Right lobe of liver (tissue), 6 donors: Measurements from ENCODE around the gene LSM12. TPM values are rescaled to one million over a fixed set of nuclear protein-coding genes. Genes with fewer than 3 reads are reported as not detected.
A peak's percentile ranks its signal among the peaks of the same experiment; 100 is the strongest.
"Not testable (repeated sequence)": the region's sequence is repeated elsewhere in the genome, so short reads cannot be mapped to it uniquely, and the experiment has no call there.

ENCODE experiments used
- ATAC-seq, 4 donors: fragments of 200-7000 bp; cut with Tn5 transposase; one replicate each; pipeline ENCODE4 v1.9.1; 2020; ENCODE audit warnings: mild to moderate bottlenecking in 4 of 4, moderate library complexity in 4 of 4
- DNase-seq, 3 donors: peaks; one replicate each; pipeline ENCODE4 v3.0.0-alpha.2; 2020
- H3K27ac ChIP-seq, 3 donors: fragments of 200-600 bp; one replicate each; pipeline ENCODE4 v1.8.0; 2022
- H3K27me3 ChIP-seq, 2 donors: fragments of 200-600 bp; one replicate each; pipeline ENCODE4 v1.8.0; 2022
- H3K36me3 ChIP-seq, 4 donors: fragments of 200-600 bp; sonication (generic) in 1 of 4; one replicate each; pipeline versions ENCODE4 v1.5.1 to v1.8.0; 2017 to 2022; ENCODE audit warnings: control low read depth in 1 of 4
- H3K4me1 ChIP-seq, 4 donors: fragments of 200-600 bp; sonication (generic) in 1 of 4; one replicate each; pipeline versions ENCODE4 v1.5.1 to v1.8.0; 2017 to 2022; ENCODE audit warnings: control low read depth in 1 of 4
- H3K4me3 ChIP-seq, 3 donors: fragments of 200-600 bp; one replicate each; pipeline ENCODE4 v1.8.0; 2022
- H3K9me3 ChIP-seq, 4 donors: fragments of 200-600 bp; sonication (generic) in 1 of 4; one replicate each; pipeline versions ENCODE4 v1.5.1 to v1.8.0; 2017 to 2022; ENCODE audit warnings: control low read depth in 1 of 4
- CTCF ChIP-seq, 4 donors: fragments of 200-600 bp in 3 of 4; fragments of 450-650 bp in 1 of 4; IDR thresholded peaks; one replicate each; pipeline versions ENCODE4 v1.5.1 to v1.8.0; 2016 to 2022; ENCODE audit warnings: antibody characterized with exemption in 4 of 4, mild to moderate bottlenecking in 2 of 4
- POLR2A ChIP-seq: fragments of 450-650 bp; IDR thresholded peaks from one replicate; pipeline ENCODE4 v1.6.1; 2017; ENCODE audit warnings: antibody characterized with exemption, mild to moderate bottlenecking
- WGBS: methylation state at CpG from one replicate; pipeline ENCODE4 v1.1.6; 2018; ENCODE audit warnings: low coverage, low lambda C conversion rate; ENCODE audit not compliant: insufficient coverage; ENCODE audit errors: missing lambda C conversion rate; 5-methylcytosine and 5-hydroxymethylcytosine counted together
- intact Hi-C, 2 donors: fragments of 100-400 bp; cut with DNase I; formaldehyde crosslinking; loops; one replicate each; pipeline versions ENCODE4 v1.11.2 to v1.14.1; 2022
- total RNA-seq, 6 experiments: library from RNA; depleted of rRNA in 2 of 6; stranded (reverse); fragments of >200 nt in 2 of 6; fragmentation: NEBNext Ultra II Directional in 3 of 6; extraction: Animal tissue kit (Norgen Biotek cat#: 25700) in 3 of 6; gene quantifications; one replicate each; pipeline versions ENCODE4 v1.1.0 to v1.2.4, GENCODE V29; 2016 to 2023
- donor health status: DM: no; HTN: yes; CAD: no.
- donor health status: DM: no; HTN: no; CAD: no.
- donor health status: DM: no; HTN: no; CAD: no.
- donor health status: DM: no; HTN: yes; CAD: no.
- donor health status: DM: no; HTN: yes; CAD: no.

LSM12 gene
- total RNA-seq, 6 experiments from 2014 or later: 24.2 to 30.6 (median 29.4) TPM

GRCh38 chr17:44024853-44025252 is 41.6 kb downstream of the LSM12 start:
- Histone ChIP-seq H3K4me3 (no peak overlapping the region), H3K36me3 (no peaks in the 10 kb centered on the region), H3K4me1 (peaks cover 0 to 18% (median 5%) of the 10 kb centered on the region in 4 donors), H3K27ac (no peak overlapping the region), H3K9me3 (no peaks in the 10 kb centered on the region), H3K27me3 (no peaks in the 10 kb centered on the region)
- DNase-seq (no peak), ATAC-seq (no peak)
- 100% methylated on average over 2 of the region's 4 CpGs for WGBS
- intact Hi-C loops: no loop called here
- no peak for TF ChIP-seq POLR2A
- no peak for TF ChIP-seq CTCF (IDR thresholded peaks at IDR 0.05)

- peak overlapping the region in 1 of 3 donors; percentile 25 for H3K27ac ChIP-seq
- no peaks in the 10 kb centered on the region for H3K36me3 ChIP-seq
- H3K9me3 ChIP-seq: no peaks in the 10 kb centered on the region
- DNase-seq (no peak), ATAC-seq (peak in 3 of 4 donors; percentile 15 to 24 (median 17))
- no peak overlapping the region for H3K4me3 ChIP-seq
- no CpG with 5 or more reads among the region's 6 CpGs for WGBS
- H3K4me1 ChIP-seq: peaks cover 0 to 18% (median 5%) of the 10 kb centered on the region in 4 donors
- TF ChIP-seq CTCF (IDR thresholded peaks at IDR 0.05) (no peak), POLR2A (no peak)
- H3K27me3 ChIP-seq: no peaks in the 10 kb centered on the region
- intact Hi-C loops: no loop called here
These were observed 42.2 kb downstream of the LSM12 start for GRCh38 chr17:44024271-44024663.

GRCh38 chr17:44023545-44024270 is 42.8 kb downstream of the LSM12 start:
- no peak overlapping the region for H3K4me3 ChIP-seq
- 90% methylated on average over 12 of the region's 22 CpGs for WGBS
- no peaks in the 10 kb centered on the region for H3K27me3 ChIP-seq
- intact Hi-C loops: no loop called here
- no peaks in the 10 kb centered on the region for H3K36me3 ChIP-seq
- ATAC-seq (peak; percentile 43 to 80 (median 67)), DNase-seq (peak in 1 of 3 donors; percentile 60)
- no peaks in the 10 kb centered on the region for H3K9me3 ChIP-seq
- TF ChIP-seq CTCF (IDR thresholded peaks at IDR 0.05) (no peak), POLR2A (no peak)
- peaks cover 0 to 18% (median 5%) of the 10 kb centered on the region in 4 donors for H3K4me1 ChIP-seq
- H3K27ac ChIP-seq: peak overlapping the region in 1 of 3 donors; percentile 25

GRCh38 chr17:44022246-44022645 is 44.2 kb downstream of the LSM12 start:
- H3K27me3 ChIP-seq: no peaks in the 10 kb centered on the region
- H3K27ac ChIP-seq: no peak overlapping the region
- peaks cover 0 to 18% (median 5%) of the 10 kb centered on the region in 4 donors for H3K4me1 ChIP-seq
- WGBS: 90% methylated on average over 2 of the region's 2 CpGs
- DNase-seq: no peak
- H3K4me3 ChIP-seq: no peak overlapping the region
- no peak for ATAC-seq
- no peaks in the 10 kb centered on the region for H3K9me3 ChIP-seq
- no peaks in the 10 kb centered on the region for H3K36me3 ChIP-seq
- TF ChIP-seq CTCF (IDR thresholded peaks at IDR 0.05): no peak
- no peak for TF ChIP-seq POLR2A
- intact Hi-C loops: no loop called here

- peaks cover 0 to 18% (median 5%) of the 10 kb centered on the region in 4 donors for H3K4me1 ChIP-seq
- H3K9me3 ChIP-seq, ATAC-seq, intact Hi-C loops, DNase-seq, H3K27me3 ChIP-seq, H3K4me3 ChIP-seq, H3K36me3 ChIP-seq, H3K27ac ChIP-seq: not testable (repeated sequence)
- 98% methylated on average over 5 of the region's 7 CpGs for WGBS
These were observed 45.2 kb downstream of the LSM12 start for GRCh38 chr17:44021227-44021626.
